B cell (primary cell): ENCODE data around the gene SLK. TPM values are rescaled to one million over a fixed set of nuclear protein-coding genes. Genes with fewer than 3 reads are reported as not detected.

ENCODE experiments used
- ATAC-seq: fragments of 200-7000 bp; cut with Tn5 transposase; one replicate; pipeline ENCODE4 v1.10.0; 2021; ENCODE audit warnings: low read depth, mild to moderate bottlenecking, moderate number of reproducible peaks, moderate library complexity
- CTCF ChIA-PET: fragments of 350-600 bp; sonication (Branson Sonifier 250); formaldehyde crosslinking; loops from one replicate; lab custom pipeline; 2021; ENCODE audit warnings: antibody characterized with exemption, inconsistent platforms; lab: Charles Lee
- POLR2A ChIA-PET: fragments of 350-600 bp; sonication (Branson Sonifier 250); formaldehyde crosslinking; loops from one replicate; lab custom pipeline; 2021; ENCODE audit warnings: antibody characterized with exemption; lab: Charles Lee
- DNase-seq: peaks from one replicate; pipeline ENCODE4 v3.0.0; 2013
- H2AFZ ChIP-seq: 2 replicates; pipeline ENCODE4 v1.6.1; 2012; ENCODE audit warnings: mild to moderate bottlenecking, low read depth, low read length; ENCODE audit not compliant: insufficient read depth, poor library complexity, severe bottlenecking
- H3K27ac ChIP-seq, 2 donors: 1 replicate in 1 of 2; 2 replicates in 1 of 2; pipeline ENCODE4 v1.5.1; 2012 to 2013; ENCODE audit warnings: low read length in 2 of 2, mild to moderate bottlenecking in 2 of 2, moderate library complexity in 1 of 2
- H3K27me3 ChIP-seq, 4 experiments: fragments of 200-600 bp in 1 of 4; sonication (generic) in 1 of 4; replicated peaks in 1 of 4; 1 replicate in 2 of 4; 2 replicates in 2 of 4; pipeline versions ENCODE4 v1.6.1 to v1.7.0; 2013 to 2016; ENCODE audit warnings: low read length in 3 of 4, mild to moderate bottlenecking in 2 of 4, mixed read lengths in 1 of 4, moderate library complexity in 1 of 4; ENCODE audit not compliant: insufficient read depth in 4 of 4, control insufficient read depth in 3 of 4; ENCODE audit errors: control extremely low read depth in 1 of 4
- H3K36me3 ChIP-seq, 2 experiments: replicated peaks in 1 of 2; 1 replicate in 1 of 2; 2 replicates in 1 of 2; pipeline versions ENCODE4 v1.6.1 to v1.7.1; 2013; ENCODE audit warnings: low read length in 1 of 2; ENCODE audit not compliant: insufficient read depth in 2 of 2, control insufficient read depth in 1 of 2; ENCODE audit errors: control extremely low read depth in 1 of 2, extremely low read depth in 1 of 2
- H3K4me1 ChIP-seq, 2 donors: fragments of 200-600 bp in 1 of 2; sonication (generic) in 1 of 2; 1 replicate in 1 of 2; 2 replicates in 1 of 2; pipeline versions ENCODE4 v1.5.1 to v1.6.1; 2013 to 2017; ENCODE audit warnings: low read length in 2 of 2; ENCODE audit not compliant: control insufficient read depth in 2 of 2, insufficient read depth in 2 of 2
- H3K4me2 ChIP-seq: replicated peaks from 2 replicates; pipeline ENCODE3; 2012; ENCODE audit warnings: mild to moderate bottlenecking, low read depth, low read length; ENCODE audit not compliant: poor library complexity, severe bottlenecking
- H3K4me3 ChIP-seq, 5 experiments: fragments of 200-600 bp in 1 of 5; sonication (generic) in 1 of 5; 1 replicate in 3 of 5; 2 replicates in 2 of 5; pipeline versions ENCODE4 v1.5.1 to v1.7.0; 2011 to 2016; ENCODE audit warnings: low read length in 4 of 5, mild to moderate bottlenecking in 4 of 5, low read depth in 2 of 5, control low read depth in 1 of 5, moderate library complexity in 1 of 5; ENCODE audit not compliant: insufficient read depth in 1 of 5; ENCODE audit errors: control extremely low read depth in 1 of 5, extremely low read depth in 1 of 5
- H3K79me2 ChIP-seq: fragments of 200-600 bp; sonication (generic); one replicate; pipeline ENCODE4 v1.6.0; 2016; ENCODE audit warnings: low read length; ENCODE audit not compliant: control insufficient read depth, insufficient read depth
- H3K9ac ChIP-seq: fragments of 200-600 bp; sonication (generic); 2 replicates; pipeline ENCODE4 v1.6.1; 2017; ENCODE audit warnings: mild to moderate bottlenecking, low read length, moderate library complexity
- H3K9me3 ChIP-seq, 3 donors: one replicate each; pipeline versions ENCODE4 v1.6.1 to v1.7.1; 2013; ENCODE audit warnings: low read length in 2 of 3; ENCODE audit not compliant: control insufficient read depth in 2 of 3, insufficient read depth in 1 of 3; ENCODE audit errors: control extremely low read depth in 1 of 3
- H4K20me1 ChIP-seq: 2 replicates; pipeline ENCODE4 v1.6.0; 2012; ENCODE audit warnings: mild to moderate bottlenecking, low read length; ENCODE audit not compliant: insufficient read depth, control insufficient read depth, poor library complexity, severe bottlenecking
- H3K27ac Mint-ChIP-seq: one replicate; pipeline ENCODE4 v1.8.0; 2021; ENCODE audit warnings: mixed read lengths
- H3K27me3 Mint-ChIP-seq: one replicate; pipeline ENCODE4 v1.8.0; 2021; ENCODE audit warnings: mixed read lengths
- H3K4me1 Mint-ChIP-seq: one replicate; pipeline ENCODE4 v1.8.0; 2021; ENCODE audit warnings: mixed read lengths
- H3K4me3 Mint-ChIP-seq: one replicate; pipeline ENCODE4 v1.8.0; 2021; ENCODE audit warnings: mixed read lengths
- H3K9me3 Mint-ChIP-seq: one replicate; pipeline ENCODE4 v1.8.0; 2022; ENCODE audit warnings: mixed read lengths; ENCODE audit not compliant: insufficient read depth
- CTCF ChIP-seq: fragments of 200-600 bp; IDR thresholded peaks from one replicate; pipeline ENCODE4 v1.8.0; 2022; ENCODE audit warnings: antibody characterized with exemption, mild to moderate bottlenecking
- EZH2 ChIP-seq: IDR thresholded peaks from 2 replicates; pipeline ENCODE4 v1.6.1; 2012; ENCODE audit warnings: borderline replicate concordance, low read depth, mild to moderate bottlenecking, moderate library complexity, low read length; ENCODE audit not compliant: insufficient read depth, poor library complexity, severe bottlenecking
- WGBS: methylation state at CpG from one replicate; pipeline ENCODE4 v1.1.5; 2013; ENCODE audit warnings: missing lambda C conversion rate; ENCODE audit not compliant: insufficient coverage; 5-methylcytosine and 5-hydroxymethylcytosine counted together
- intact Hi-C: fragments of 100-400 bp; cut with micrococcal nuclease; formaldehyde crosslinking; loops from one replicate; pipeline ENCODE4 v1.10.0; 2022
- polyA plus RNA-seq: library from polyadenylated mRNA; depleted of rRNA; stranded (reverse); fragments of >200 nt; gene quantifications from 2 replicates; pipeline ENCODE4 v1.2.3, GENCODE V29; 2012
- total RNA-seq, 2 donors: library from RNA; stranded (reverse); fragments of 120-200 nt in 1 of 2; gene quantifications; 1 replicate in 1 of 2; 2 replicates in 1 of 2; pipeline versions ENCODE4 v1.2.3 to v1.2.4, GENCODE V29; 2013 to 2022

Gene SLK
- total and polyA plus RNA-seq, 2 donors (not counting 1 experiment from before 2014, with no cell fraction given), result 2.9 to 24.5 TPM

- Histone ChIP-seq H3K4me1 (no peaks in the 10 kb centered on the region), H3K9ac (no peak overlapping the region), H3K79me2 (no peaks in the 10 kb centered on the region), H3K4me3 (no peak overlapping the region), H4K20me1 (no peaks in the 10 kb centered on the region), H3K27ac (no peak overlapping the region), H3K27me3 (no peaks in the 10 kb centered on the region), H3K36me3 (peaks cover 12 to 46% of the 10 kb centered on the region in 2 experiments), H3K9me3 (no peaks in the 10 kb centered on the region), H2AFZ (no peak overlapping the region), H3K4me2 (no peak overlapping the region)
- no peak for TF ChIP-seq EZH2
- TF ChIP-seq CTCF, result no peak
- no peaks in the 10 kb centered on the region for H3K9me3 Mint-ChIP-seq
- DNase-seq, result no peak
- CTCF ChIA-PET, result no interaction called here
- H3K27me3 Mint-ChIP-seq, result no peaks in the 10 kb centered on the region
- intact Hi-C loops, result no loop called here
- WGBS, result no CpG with 5 or more reads among the region's 2 CpGs
- no peaks in the 10 kb centered on the region for H3K4me1 Mint-ChIP-seq
- H3K4me3 Mint-ChIP-seq, result no peak overlapping the region
- POLR2A ChIA-PET, result no interaction called here
- ATAC-seq, result no peak
- no peak overlapping the region for H3K27ac Mint-ChIP-seq
Observed at GRCh38 chr10:104026762-104027161, 59.8 kb downstream of the SLK start.

GRCh38 chr10:104028146-104028545 is 61.2 kb downstream of the SLK start:
- no peak overlapping the region for H3K4me3 ChIP-seq
- no peaks in the 10 kb centered on the region for H3K9me3 ChIP-seq
- H3K4me3 Mint-ChIP-seq, result no peak overlapping the region
- H3K9ac ChIP-seq, result no peak overlapping the region
- H3K4me2 ChIP-seq, result no peak overlapping the region
- ATAC-seq (peak; percentile 31), DNase-seq (no peak)
- no peaks in the 10 kb centered on the region for H3K27me3 Mint-ChIP-seq
- TF ChIP-seq CTCF, result no peak
- no peak for TF ChIP-seq EZH2
- H3K4me1 Mint-ChIP-seq, result no peaks in the 10 kb centered on the region
- no peak overlapping the region for H3K27ac Mint-ChIP-seq
- no peaks in the 10 kb centered on the region for H3K4me1 ChIP-seq
- no peaks in the 10 kb centered on the region for H4K20me1 ChIP-seq
- no peak overlapping the region for H3K27ac ChIP-seq
- POLR2A ChIA-PET, result no interaction called here
- H3K36me3 ChIP-seq, result peaks cover 8 to 34% of the 10 kb centered on the region in 2 experiments
- CTCF ChIA-PET, result interaction anchor here (0.7 to 1.5 kb wide), 5 partner anchors 10 to 247 kb away, joined by 3 to 4 read pairs (median 3); partner anchors contain the start of gene SFR1
- intact Hi-C loops, result no loop called here
- no peaks in the 10 kb centered on the region for H3K27me3 ChIP-seq
- no peaks in the 10 kb centered on the region for H3K9me3 Mint-ChIP-seq
- WGBS, result 100% methylated on average over 2 of the region's 6 CpGs
- H2AFZ ChIP-seq, result no peak overlapping the region
- H3K79me2 ChIP-seq, result no peaks in the 10 kb centered on the region
